VCaP (cell line): Measurements from ENCODE around the gene ADGRG6.

Source experiments
- H3K27ac ChIP-seq: fragments of 450-650 bp; 2 replicates; pipeline ENCODE4 v1.5.1; 2017
- CTCF ChIP-seq: fragments of 450-650 bp; conservative IDR thresholded peaks from 2 replicates; pipeline ENCODE4 v1.5.1; 2017; ENCODE audit warnings: mild to moderate bottlenecking, moderate library complexity

The ADGRG6 gene

DNA sequence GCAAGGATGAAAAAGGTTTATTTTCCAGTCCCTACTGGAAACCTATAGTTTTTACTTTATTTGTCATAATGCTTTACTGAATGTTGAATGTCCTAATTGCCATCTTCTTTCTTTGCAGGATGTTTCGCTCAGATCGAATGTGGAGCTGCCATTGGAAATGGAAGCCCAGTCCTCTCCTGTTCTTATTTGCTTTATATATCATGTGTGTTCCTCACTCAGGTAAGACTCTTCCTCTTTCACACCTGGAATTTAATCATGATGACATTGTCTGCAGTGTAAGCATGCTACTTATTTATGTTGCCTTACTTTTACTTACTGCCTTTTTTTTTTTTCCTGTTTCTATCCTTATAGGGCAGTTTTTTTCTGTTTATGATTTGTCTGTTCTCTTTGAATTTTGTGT lies 7.6 kb downstream of the ADGRG6 start:
- no peak overlapping the region for H3K27ac ChIP-seq
- no peak for TF ChIP-seq CTCF

DNA sequence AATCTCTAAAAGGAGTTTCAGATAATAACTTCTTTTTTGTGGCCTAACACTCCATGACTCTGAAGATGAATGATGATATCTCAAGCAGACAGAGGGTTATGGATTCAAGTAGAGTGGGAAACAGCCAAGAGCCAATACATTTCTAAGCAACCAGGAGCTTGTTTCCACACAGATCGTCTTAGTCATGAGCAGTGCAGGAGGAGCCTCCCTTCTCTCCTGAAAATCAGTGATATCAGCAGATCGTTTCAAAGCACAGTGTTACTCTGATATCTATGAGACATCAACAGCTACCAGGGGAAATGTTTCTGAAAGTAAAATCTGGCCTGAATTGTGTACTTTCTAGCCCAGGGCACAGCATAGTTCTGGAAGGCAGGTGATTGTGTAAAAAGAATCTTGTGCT lies 11.5 kb downstream of the ADGRG6 start:
- TF ChIP-seq CTCF, result no peak
- H3K27ac ChIP-seq, result no peak overlapping the region

GRCh38 chr6:142316791-142317368 lies 15.1 kb downstream of the ADGRG6 start:
- H3K27ac ChIP-seq, result no peak overlapping the region
- no peak for TF ChIP-seq CTCF

DNA sequence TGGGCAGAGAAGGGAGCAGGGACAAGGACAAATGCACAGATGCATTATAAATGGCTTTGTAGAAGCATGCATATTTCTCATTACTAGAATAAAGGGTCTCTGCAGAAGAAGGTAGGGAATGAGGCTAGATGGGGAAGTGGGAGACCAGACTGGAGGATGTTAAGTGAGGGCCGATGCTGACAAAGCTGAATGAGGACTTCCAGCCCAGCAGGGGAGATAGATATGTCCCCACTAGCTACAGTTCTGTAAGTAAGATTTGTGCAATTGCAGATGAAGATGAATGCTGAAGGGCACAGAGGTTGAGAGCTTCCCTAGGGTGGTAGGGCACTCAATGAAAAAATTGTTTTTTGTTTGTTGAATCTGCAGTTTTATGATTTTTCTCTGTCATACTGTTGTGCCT lies 16.9 kb downstream of the ADGRG6 start:
- no peak overlapping the region for H3K27ac ChIP-seq
- TF ChIP-seq CTCF, result no peak

DNA sequence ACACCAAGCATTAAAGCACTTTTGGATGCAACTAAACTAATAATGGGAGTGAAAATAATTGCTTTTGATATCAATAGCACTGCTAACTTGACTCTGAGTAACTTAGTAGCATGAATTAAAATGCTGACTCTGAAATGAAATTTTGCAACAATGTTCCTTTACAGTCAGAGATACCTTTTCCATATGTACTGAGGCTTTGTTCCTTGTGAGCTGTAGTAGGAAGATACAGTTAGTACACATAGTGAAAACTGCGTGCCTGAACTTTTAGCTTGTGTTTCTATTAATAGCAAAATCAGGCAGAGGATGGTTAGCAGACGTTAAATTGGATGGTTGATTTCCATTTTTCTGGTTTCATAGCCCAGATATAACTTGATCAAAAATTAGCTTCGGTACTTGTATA lies 18.6 kb downstream of the ADGRG6 start:
- no peak for TF ChIP-seq CTCF
- H3K27ac ChIP-seq, result no peak overlapping the region

DNA sequence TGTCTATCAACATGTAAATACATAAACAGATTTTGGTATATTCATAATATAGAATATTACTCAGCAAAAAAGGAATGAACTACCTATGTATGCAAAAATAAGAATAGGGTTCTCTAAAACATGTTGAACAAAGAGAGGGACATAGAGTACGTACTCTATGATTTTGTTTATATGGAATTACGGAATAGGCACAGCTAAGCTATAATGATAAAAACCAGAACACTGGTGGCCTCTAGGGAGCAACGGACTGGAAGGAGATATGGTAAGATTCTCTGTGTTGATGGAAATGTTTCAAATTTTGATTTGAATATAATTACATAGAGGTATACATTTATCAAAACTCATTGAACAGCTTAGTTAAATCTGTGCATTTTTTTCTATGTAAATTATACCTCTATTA lies 19.6 kb downstream of the ADGRG6 start:
- TF ChIP-seq CTCF, result no peak
- H3K27ac ChIP-seq, result no peak overlapping the region

GRCh38 chr6:142322066-142322465 lies 20.3 kb downstream of the ADGRG6 start:
- TF ChIP-seq CTCF, result no peak
- H3K27ac ChIP-seq, result no peak overlapping the region
